ENCODE results near the gene LAMA4. TPM values are rescaled to one million over a fixed set of nuclear protein-coding genes. Genes with fewer than 3 reads are reported as not detected.
A peak's percentile ranks its signal among the peaks of the same experiment; 100 is the strongest.

The LAMA4 gene
- total RNA-seq, result 41.5 to 49.4 TPM (median 46.4 TPM) in 3 replicates

DNA sequence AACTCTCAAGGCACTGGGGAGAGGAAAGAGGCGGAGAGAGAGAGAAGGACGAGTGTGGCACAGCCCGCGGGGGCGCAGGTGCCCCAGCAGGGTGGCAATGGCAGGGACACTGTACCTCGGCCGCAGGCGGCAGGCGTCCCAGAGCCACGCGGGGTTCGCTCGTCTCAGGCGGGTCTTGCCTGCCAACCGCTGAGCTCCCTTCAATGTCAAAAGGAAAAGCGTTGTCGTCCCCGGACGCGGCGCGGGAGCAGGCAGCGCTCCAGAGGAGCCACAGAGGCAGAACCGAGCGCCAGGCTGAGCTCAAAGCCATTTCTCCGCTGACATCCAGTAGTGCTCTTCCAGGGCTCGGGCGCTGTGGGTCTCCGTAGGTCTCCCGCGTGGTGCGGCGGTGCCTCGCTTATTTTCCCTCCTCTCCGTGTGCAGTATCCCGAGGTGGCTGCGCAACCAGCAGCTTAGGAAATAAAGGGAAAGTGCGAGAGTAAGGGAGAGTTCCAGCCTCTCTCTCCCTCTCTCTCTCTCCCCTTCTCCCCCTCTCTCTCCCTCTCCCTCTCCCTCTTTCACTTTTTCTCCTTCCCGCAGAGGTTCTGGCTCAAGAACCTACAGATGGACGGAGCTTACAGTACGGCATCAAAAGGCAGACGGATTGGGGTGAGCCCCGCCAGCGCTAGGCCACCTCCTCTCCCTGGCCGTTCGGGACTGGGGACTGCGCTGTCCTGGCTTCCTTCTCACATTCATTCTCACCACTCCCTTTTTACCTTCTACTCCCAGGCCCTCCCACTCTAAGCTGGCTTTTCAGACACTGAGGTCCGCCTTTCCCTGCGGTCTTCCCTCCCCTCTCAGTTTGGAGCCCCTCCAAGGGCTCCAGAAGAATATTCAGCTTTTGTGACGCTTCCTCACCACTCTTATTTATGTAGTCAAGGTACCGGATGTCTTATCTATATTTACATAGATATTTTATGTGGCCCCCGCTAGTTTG is at the start of gene LAMA4:
Gene LAMA4, minus strand, starts transcription at position 727 of the 976 bp plus-strand sequence. Its CDS starts 417 bp downstream, at position 310.
- Mint-ChIP-seq H3K27ac (peak within 1 kb of the TSS; percentile 90), H3K9me3 (no peaks in the 10 kb centered on the region), H3K4me3 (peak within 1 kb of the TSS; percentile 82), H3K27me3 (ENCODE audit: low read depth) (peaks cover 11% of the 10 kb centered on the region), H3K36me3 (no peaks in the 10 kb centered on the region), H3K4me1 (peaks cover 49% of the 10 kb centered on the region)
- TF ChIP-seq, protein P1, sequence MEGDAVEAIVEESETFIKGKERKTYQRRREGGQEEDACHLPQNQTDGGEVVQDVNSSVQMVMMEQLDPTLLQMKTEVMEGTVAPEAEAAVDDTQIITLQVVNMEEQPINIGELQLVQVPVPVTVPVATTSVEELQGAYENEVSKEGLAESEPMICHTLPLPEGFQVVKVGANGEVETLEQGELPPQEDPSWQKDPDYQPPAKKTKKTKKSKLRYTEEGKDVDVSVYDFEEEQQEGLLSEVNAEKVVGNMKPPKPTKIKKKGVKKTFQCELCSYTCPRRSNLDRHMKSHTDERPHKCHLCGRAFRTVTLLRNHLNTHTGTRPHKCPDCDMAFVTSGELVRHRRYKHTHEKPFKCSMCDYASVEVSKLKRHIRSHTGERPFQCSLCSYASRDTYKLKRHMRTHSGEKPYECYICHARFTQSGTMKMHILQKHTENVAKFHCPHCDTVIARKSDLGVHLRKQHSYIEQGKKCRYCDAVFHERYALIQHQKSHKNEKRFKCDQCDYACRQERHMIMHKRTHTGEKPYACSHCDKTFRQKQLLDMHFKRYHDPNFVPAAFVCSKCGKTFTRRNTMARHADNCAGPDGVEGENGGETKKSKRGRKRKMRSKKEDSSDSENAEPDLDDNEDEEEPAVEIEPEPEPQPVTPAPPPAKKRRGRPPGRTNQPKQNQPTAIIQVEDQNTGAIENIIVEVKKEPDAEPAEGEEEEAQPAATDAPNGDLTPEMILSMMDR (IDR thresholded peaks at IDR 0.05; ENCODE audit: unreplicated experiment), result no peak
- DNase-seq (ENCODE audit: low spot score in 2 of 2, unreplicated experiment in 2 of 2), result peak in 1 of 2 experiments; percentile 57

DNA sequence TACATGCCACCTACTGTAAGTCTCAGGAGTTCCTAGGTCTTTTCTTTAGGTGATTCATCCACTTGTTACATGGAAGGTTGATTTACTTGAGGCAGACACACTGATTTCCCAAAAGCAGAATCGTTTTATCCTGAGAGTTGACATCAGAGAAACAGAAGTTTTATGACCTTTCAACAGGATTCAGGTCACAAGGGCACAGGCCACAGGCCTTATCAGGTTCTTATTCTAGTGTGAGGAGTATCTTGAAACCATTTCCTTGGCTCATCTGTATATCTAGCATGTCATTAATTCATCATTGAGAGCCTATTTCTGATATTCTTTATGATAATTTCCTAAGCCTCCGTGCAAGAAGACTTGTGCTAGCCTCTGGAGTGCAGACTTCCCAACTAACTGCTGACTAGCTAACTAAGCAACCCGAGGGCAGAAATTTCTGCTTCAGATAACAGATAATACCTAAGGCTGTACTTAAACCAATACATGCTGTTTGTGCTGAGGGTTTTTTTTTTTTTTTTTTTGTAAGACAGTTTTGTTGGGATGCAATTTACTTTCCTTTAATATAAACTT is 47.9 kb upstream of the LAMA4 start:
- H3K4me3 Mint-ChIP-seq, result no peak overlapping the region
- TF ChIP-seq, protein P1 (IDR thresholded peaks at IDR 0.05; ENCODE audit: unreplicated experiment), result no peak
- no peaks in the 10 kb centered on the region for H3K27me3 Mint-ChIP-seq (ENCODE audit: low read depth)
- DNase-seq (ENCODE audit: low spot score in 2 of 2, unreplicated experiment in 2 of 2), result no peak
- H3K27ac Mint-ChIP-seq, result no peak overlapping the region
- no peaks in the 10 kb centered on the region for H3K36me3 Mint-ChIP-seq
- peaks cover 4% of the 10 kb centered on the region for H3K9me3 Mint-ChIP-seq
- peaks cover 18% of the 10 kb centered on the region for H3K4me1 Mint-ChIP-seq

GRCh38 chr6:112300896-112301295 is 46.5 kb upstream of the LAMA4 start:
- Mint-ChIP-seq H3K36me3 (no peaks in the 10 kb centered on the region), H3K4me1 (peaks cover 18% of the 10 kb centered on the region), H3K9me3 (peaks cover 4% of the 10 kb centered on the region), H3K27ac (no peak overlapping the region), H3K4me3 (no peak overlapping the region), H3K27me3 (ENCODE audit: low read depth) (no peaks in the 10 kb centered on the region)
- TF ChIP-seq, protein P1 (IDR thresholded peaks at IDR 0.05; ENCODE audit: unreplicated experiment), result no peak
- no peak for DNase-seq (ENCODE audit: low spot score in 2 of 2, unreplicated experiment in 2 of 2)

GRCh38 chr6:112298816-112299281 is 44.5 kb upstream of the LAMA4 start:
- peaks cover 10% of the 10 kb centered on the region for H3K4me1 Mint-ChIP-seq
- H3K36me3 Mint-ChIP-seq, result no peaks in the 10 kb centered on the region
- H3K27me3 Mint-ChIP-seq (ENCODE audit: low read depth), result no peaks in the 10 kb centered on the region
- H3K4me3 Mint-ChIP-seq, result no peak overlapping the region
- H3K9me3 Mint-ChIP-seq, result no peaks in the 10 kb centered on the region
- H3K27ac Mint-ChIP-seq, result peak overlapping the region; percentile 8
- TF ChIP-seq, protein P1 (IDR thresholded peaks at IDR 0.05; ENCODE audit: unreplicated experiment), result no peak
- no peak for DNase-seq (ENCODE audit: low spot score in 2 of 2, unreplicated experiment in 2 of 2)

- TF ChIP-seq, protein P1 (IDR thresholded peaks at IDR 0.05; ENCODE audit: unreplicated experiment), result no peak
- Mint-ChIP-seq H3K9me3 (no peaks in the 10 kb centered on the region), H3K4me1 (peaks cover 10% of the 10 kb centered on the region), H3K27me3 (ENCODE audit: low read depth) (no peaks in the 10 kb centered on the region), H3K4me3 (no peak overlapping the region), H3K36me3 (no peaks in the 10 kb centered on the region), H3K27ac (peak overlapping the region; percentile 15)
- no peak for DNase-seq (ENCODE audit: low spot score in 2 of 2, unreplicated experiment in 2 of 2)
These were observed 43.8 kb upstream of the LAMA4 start for GRCh38 chr6:112298021-112298745.

Data from mesothelial cell of epicardium (in vitro differentiated cells).